Measurements from ENCODE around the gene ATMIN. TPM values are rescaled to one million over a fixed set of nuclear protein-coding genes. Genes with fewer than 3 reads are reported as not detected.

Gene ATMIN
- total and polyA plus RNA-seq, 2 of the 13 experiments (the other 11 are each of a cell fraction or from before 2014, with no cell fraction given) = 34.6 to 60.4 TPM

GRCh38 chr16:81006813-81007695 lies 28.6 kb upstream of the ATMIN start, which contains the start of the genes CENPN and CMC2 (continued):
- 0 out of 2 replicates have a peak, but pooled peaks have one; percentile 32 for TF ChIP-seq ZNF639 (CRISPR knock-in tag; conservative IDR thresholded peaks at IDR 0.05)
- TF ChIP-seq GATAD1 (CRISPR knock-in tag; IDR thresholded peaks at IDR 0.05) = peak; percentile 88
- TF ChIP-seq ZNF138 (CRISPR knock-in tag; IDR thresholded peaks at IDR 0.05; ENCODE audit: low read depth) = peak; percentile 47; the same call in 1 of the 2 replicates
- TF ChIP-seq HNRNPLL (IDR thresholded peaks at IDR 0.05; ENCODE audit: low read depth, low read length, poor library complexity, severe bottlenecking) = peak; percentile 67
- no peak for TF ChIP-seq ZNF646 (CRISPR knock-in tag; IDR thresholded peaks at IDR 0.05)
- peak; percentile 22 for TF ChIP-seq DR1 (CRISPR knock-in tag; IDR thresholded peaks at IDR 0.05)
- no peak; the same call in 1 of the 2 replicates for TF ChIP-seq ZNF296 (CRISPR knock-in tag; conservative IDR thresholded peaks at IDR 0.05)
- peak; percentile 78 for TF ChIP-seq DMAP1 (CRISPR knock-in tag; IDR thresholded peaks at IDR 0.05)
- TF ChIP-seq ZNF567 (CRISPR knock-in tag; IDR thresholded peaks at IDR 0.05; ENCODE audit: borderline replicate concordance) = peak; percentile 71
- no peak for TF ChIP-seq HIC2 (CRISPR knock-in tag; IDR thresholded peaks at IDR 0.05; ENCODE audit: low read depth)
- no peak for TF ChIP-seq SOX13 (IDR thresholded peaks at IDR 0.05)
- peak in 1 of 2 experiments; percentile 29; a peak in 1 of 4 replicates for TF ChIP-seq SOX13 (CRISPR knock-in tag; conservative IDR thresholded peaks at IDR 0.05 in 1 of 2, IDR thresholded peaks at IDR 0.05 in 1 of 2)
- no peak for TF ChIP-seq PCBP2 (optimal IDR thresholded peaks at IDR 0.05; ENCODE audit: low read depth, low read length, poor library complexity, severe bottlenecking)
- TF ChIP-seq ZBTB14 (CRISPR knock-in tag; IDR thresholded peaks at IDR 0.05) = 0 out of 2 replicates have a peak, but pooled peaks have one; percentile 46
- no peak for TF ChIP-seq ZNF652 (CRISPR knock-in tag; IDR thresholded peaks at IDR 0.05; ENCODE audit: borderline replicate concordance, low read depth)
- peak; percentile 73; the same call in 1 of the 2 replicates for TF ChIP-seq CAMTA2 (CRISPR knock-in tag; IDR thresholded peaks at IDR 0.05; ENCODE audit: borderline replicate concordance)
- peak; percentile 84 for TF ChIP-seq BRCA1 (CRISPR knock-in tag; IDR thresholded peaks at IDR 0.05)
